Breast epithelium (tissue), 4 donors: Measurements from ENCODE around the gene ADM. TPM values are rescaled to one million over a fixed set of nuclear protein-coding genes. Genes with fewer than 3 reads are reported as not detected.
"Not testable (repeated sequence)": the region's sequence is repeated elsewhere in the genome, so short reads cannot be mapped to it uniquely, and the experiment has no call there.

ENCODE experiments used
- DNase-seq, 2 donors: peaks; one replicate each; pipeline ENCODE4 v3.0.0-alpha.2; 2019; ENCODE audit warnings: low spot score in 2 of 2
- H3K27ac ChIP-seq, 2 donors: fragments of 200-600 bp; sonication (generic) in 1 of 2; one replicate each; pipeline ENCODE4 v1.5.1; 2016 to 2019; ENCODE audit warnings: mild to moderate bottlenecking in 1 of 2
- H3K27me3 ChIP-seq, 2 donors: fragments of 200-600 bp; sonication (generic) in 1 of 2; one replicate each; pipeline versions ENCODE4 v1.5.1 to v1.6.0; 2017 to 2019; ENCODE audit warnings: control low read depth in 1 of 2, mild to moderate bottlenecking in 1 of 2
- H3K36me3 ChIP-seq: fragments of 200-600 bp; one replicate; pipeline ENCODE4 v1.5.1; 2019
- H3K4me1 ChIP-seq, 2 donors: fragments of 200-600 bp; sonication (generic); one replicate each; pipeline ENCODE4 v1.5.1; 2016 to 2019; ENCODE audit warnings: control low read depth in 1 of 2
- H3K4me3 ChIP-seq, 3 donors: fragments of 200-600 bp; sonication (generic); 1 replicate in 2 of 3; 2 replicates in 1 of 3; pipeline ENCODE4 v1.5.1; 2016 to 2019; ENCODE audit warnings: mild to moderate bottlenecking in 3 of 3, moderate library complexity in 2 of 3
- H3K9me3 ChIP-seq, 2 donors: fragments of 200-600 bp; sonication (generic) in 1 of 2; one replicate each; pipeline ENCODE4 v1.5.1; 2016 to 2019; ENCODE audit warnings: control low read depth in 1 of 2
- CTCF ChIP-seq, 3 donors: fragments of 450-650 bp; IDR thresholded peaks; one replicate each; pipeline ENCODE4 v1.5.1; 2016 to 2017; ENCODE audit warnings: antibody characterized with exemption in 3 of 3, mild to moderate bottlenecking in 3 of 3, moderate library complexity in 3 of 3
- POLR2A ChIP-seq: fragments of 450-650 bp; IDR thresholded peaks from one replicate; pipeline ENCODE4 v1.6.1; 2016; ENCODE audit warnings: antibody characterized with exemption, mild to moderate bottlenecking, moderate library complexity
- POLR2AphosphoS5 ChIP-seq, 3 donors: sonication (generic); formaldehyde crosslinking; IDR thresholded peaks; one replicate each; pipeline ENCODE4 v1.6.1; 2017; ENCODE audit warnings: antibody characterized with exemption in 3 of 3
- intact Hi-C: fragments of 100-400 bp; cut with DNase I; formaldehyde crosslinking; loops from one replicate; pipeline ENCODE4 v1.15.1; 2023; ENCODE audit warnings: low total_unique reads
- total RNA-seq, 3 donors: library from RNA; depleted of rRNA; stranded (reverse); fragments of >200 nt; gene quantifications; one replicate each; pipeline ENCODE4 v1.1.0, GENCODE V29; 2016

The ADM gene
- total RNA-seq, 3 donors from 2014 or later: 77.1 to 279 (median 252) TPM

GRCh38 chr11:10263929-10264328 is 40.9 kb upstream of the ADM start:
- Histone ChIP-seq H3K27me3 (no peaks in the 10 kb centered on the region), H3K36me3 (no peaks in the 10 kb centered on the region), H3K9me3 (no peaks in the 10 kb centered on the region), H3K27ac (no peak overlapping the region), H3K4me3 (no peak overlapping the region), H3K4me1 (no peaks in the 10 kb centered on the region)
- intact Hi-C loops: no loop called here
- no peak for DNase-seq
- TF ChIP-seq CTCF (IDR thresholded peaks at IDR 0.05) (no peak), POLR2A (no peak), POLR2AphosphoS5 (IDR thresholded peaks at IDR 0.05) (no peak)

GRCh38 chr11:10264716-10265115 is 40.2 kb upstream of the ADM start:
- H3K9me3 ChIP-seq, H3K4me3 ChIP-seq, DNase-seq, H3K27me3 ChIP-seq, H3K27ac ChIP-seq, H3K36me3 ChIP-seq, H3K4me1 ChIP-seq, intact Hi-C loops: not testable (repeated sequence)

GRCh38 chr11:10265936-10266335 is 38.9 kb upstream of the ADM start:
- Histone ChIP-seq H3K9me3 (no peaks in the 10 kb centered on the region), H3K36me3 (no peaks in the 10 kb centered on the region), H3K27me3 (no peaks in the 10 kb centered on the region), H3K4me1 (no peaks in the 10 kb centered on the region), H3K4me3 (no peak overlapping the region), H3K27ac (no peak overlapping the region)
- no peak for TF ChIP-seq POLR2A
- TF ChIP-seq CTCF (IDR thresholded peaks at IDR 0.05): no peak
- no peak for TF ChIP-seq POLR2AphosphoS5 (IDR thresholded peaks at IDR 0.05)
- intact Hi-C loops: no loop called here
- no peak for DNase-seq

GRCh38 chr11:10267821-10268220 is 37.1 kb upstream of the ADM start:
- Histone ChIP-seq H3K9me3 (no peaks in the 10 kb centered on the region), H3K4me3 (no peak overlapping the region), H3K27ac (no peak overlapping the region), H3K27me3 (no peaks in the 10 kb centered on the region), H3K4me1 (no peaks in the 10 kb centered on the region), H3K36me3 (no peaks in the 10 kb centered on the region)
- DNase-seq: no peak
- intact Hi-C loops: no loop called here
- TF ChIP-seq CTCF (IDR thresholded peaks at IDR 0.05) (no peak), POLR2A (no peak), POLR2AphosphoS5 (IDR thresholded peaks at IDR 0.05) (no peak)

GRCh38 chr11:10268746-10269488 is 36.0 kb upstream of the ADM start:
- TF ChIP-seq POLR2AphosphoS5 (IDR thresholded peaks at IDR 0.05): no peak
- TF ChIP-seq POLR2A: no peak
- TF ChIP-seq CTCF (IDR thresholded peaks at IDR 0.05): no peak
- intact Hi-C loops: no loop called here
- Histone ChIP-seq H3K27ac (no peak overlapping the region), H3K4me1 (no peaks in the 10 kb centered on the region), H3K4me3 (no peak overlapping the region), H3K27me3 (no peaks in the 10 kb centered on the region), H3K9me3 (no peaks in the 10 kb centered on the region), H3K36me3 (no peaks in the 10 kb centered on the region)
- no peak for DNase-seq
